ENCODE results near the gene SNX11. TPM values are rescaled to one million over a fixed set of nuclear protein-coding genes. Genes with fewer than 3 reads are reported as not detected.

The SNX11 gene
- total and polyA plus RNA-seq, 2 of the 8 experiments (the other 6 are each of a cell fraction or from before 2014, with no cell fraction given), result 21.1 to 21.4 TPM

- TF ChIP-seq SRF (IDR thresholded peaks at IDR 0.05; ENCODE audit: low read depth, low read length), result no peak
- no peak for TF ChIP-seq MAFK (IDR thresholded peaks at IDR 0.05; ENCODE audit: low read depth, low read length)
- TF ChIP-seq HDAC6 (IDR thresholded peaks at IDR 0.05; ENCODE audit: low read depth, low read length), result no peak
- TF ChIP-seq SP1 (IDR thresholded peaks at IDR 0.05; ENCODE audit: low read depth, low read length), result no peak
- no peak for TF ChIP-seq EGR1 (IDR thresholded peaks at IDR 0.05; ENCODE audit: borderline replicate concordance, low read depth, low read length)
- TF ChIP-seq POU5F1 (IDR thresholded peaks at IDR 0.05; ENCODE audit: low read depth, low read length), result no peak
These were observed 49.0 kb upstream of the SNX11 start (continued) for GRCh38 chr17:48058393-48059124.
